ENCODE results near the gene CNTN4.
"Not testable (repeated sequence)": the region's sequence is repeated elsewhere in the genome, so short reads cannot be mapped to it uniquely, and the experiment has no call there.

CNTN4 gene

GRCh38 chr3:2810723-2811122 is 712.1 kb downstream of the CNTN4 start:
- H3K9me3 ChIP-seq (ENCODE audit: control insufficient read depth, insufficient read depth, low read length): no peaks in the 10 kb centered on the region
- H3K9ac ChIP-seq (ENCODE audit: low read depth, low read length): no peak overlapping the region
- H3K36me3 ChIP-seq (ENCODE audit: insufficient read depth, low read length): no peaks in the 10 kb centered on the region
- no peaks in the 10 kb centered on the region for H3K4me1 ChIP-seq (ENCODE audit: insufficient read depth, low read length)

GRCh38 chr3:2819571-2819970 is 720.9 kb downstream of the CNTN4 start:
- Histone ChIP-seq H3K4me1 (ENCODE audit: insufficient read depth, low read length) (0 out of 2 replicates have a peak, but pooled peaks cover 8% of the 10 kb centered on the region), H3K9me3 (ENCODE audit: control insufficient read depth, insufficient read depth, low read length) (no peaks in the 10 kb centered on the region)

GRCh38 chr3:2820982-2821381 is 722.3 kb downstream of the CNTN4 start:
- H3K4me1 ChIP-seq (ENCODE audit: insufficient read depth, low read length); H3K9me3 ChIP-seq (ENCODE audit: control insufficient read depth, insufficient read depth, low read length); H3K9ac ChIP-seq (ENCODE audit: low read depth, low read length); H3K36me3 ChIP-seq (ENCODE audit: insufficient read depth, low read length): not testable (repeated sequence)

More at GRCh38 chr3:2819571-2819970, 720.9 kb downstream of the CNTN4 start:
- Histone ChIP-seq H3K36me3 (ENCODE audit: insufficient read depth, low read length) (no peaks in the 10 kb centered on the region), H3K9ac (ENCODE audit: low read depth, low read length) (no peak overlapping the region)

- Histone ChIP-seq H3K36me3 (ENCODE audit: insufficient read depth, low read length) (no peaks in the 10 kb centered on the region), H3K4me1 (ENCODE audit: insufficient read depth, low read length) (0 out of 2 replicates have a peak, but pooled peaks cover 8% of the 10 kb centered on the region), H3K9ac (ENCODE audit: low read depth, low read length) (no peak overlapping the region), H3K9me3 (ENCODE audit: control insufficient read depth, insufficient read depth, low read length) (no peaks in the 10 kb centered on the region)
Measured at GRCh38 chr3:2822611-2823010, 723.9 kb downstream of the CNTN4 start.

- Histone ChIP-seq H3K9me3 (ENCODE audit: control insufficient read depth, insufficient read depth, low read length) (no peaks in the 10 kb centered on the region), H3K4me1 (ENCODE audit: insufficient read depth, low read length) (0 out of 2 replicates have a peak, but pooled peaks cover 8% of the 10 kb centered on the region), H3K9ac (ENCODE audit: low read depth, low read length) (no peak overlapping the region), H3K36me3 (ENCODE audit: insufficient read depth, low read length) (no peaks in the 10 kb centered on the region)
Measured at GRCh38 chr3:2823031-2823430, 724.4 kb downstream of the CNTN4 start.

GRCh38 chr3:2823437-2824211 is 725.0 kb downstream of the CNTN4 start:
- no peak overlapping the region for H3K9ac ChIP-seq (ENCODE audit: low read depth, low read length)

GRCh38 chr3:2826036-2826435 is 727.4 kb downstream of the CNTN4 start:
- 0 out of 2 replicates have a peak, but pooled peaks cover 8% of the 10 kb centered on the region for H3K4me1 ChIP-seq (ENCODE audit: insufficient read depth, low read length)
- no peaks in the 10 kb centered on the region for H3K36me3 ChIP-seq (ENCODE audit: insufficient read depth, low read length)
- H3K9me3 ChIP-seq (ENCODE audit: control insufficient read depth, insufficient read depth, low read length): no peaks in the 10 kb centered on the region
- H3K9ac ChIP-seq (ENCODE audit: low read depth, low read length): no peak overlapping the region

More at GRCh38 chr3:2823437-2824211, 725.0 kb downstream of the CNTN4 start:
- no peaks in the 10 kb centered on the region for H3K36me3 ChIP-seq (ENCODE audit: insufficient read depth, low read length)
- no peaks in the 10 kb centered on the region for H3K9me3 ChIP-seq (ENCODE audit: control insufficient read depth, insufficient read depth, low read length)
- 0 out of 2 replicates have a peak, but pooled peaks cover 8% of the 10 kb centered on the region for H3K4me1 ChIP-seq (ENCODE audit: insufficient read depth, low read length)

- Histone ChIP-seq H3K9ac (ENCODE audit: low read depth, low read length) (no peak overlapping the region), H3K4me1 (ENCODE audit: insufficient read depth, low read length) (0 out of 2 replicates have a peak, but pooled peaks cover 8% of the 10 kb centered on the region), H3K9me3 (ENCODE audit: control insufficient read depth, insufficient read depth, low read length) (no peaks in the 10 kb centered on the region)
Measured at GRCh38 chr3:2826453-2826852, 727.8 kb downstream of the CNTN4 start.

GRCh38 chr3:2837239-2837638 is 738.6 kb downstream of the CNTN4 start:
- Histone ChIP-seq H3K9me3 (ENCODE audit: control insufficient read depth, insufficient read depth, low read length) (no peaks in the 10 kb centered on the region), H3K36me3 (ENCODE audit: insufficient read depth, low read length) (no peaks in the 10 kb centered on the region), H3K4me1 (ENCODE audit: insufficient read depth, low read length) (no peaks in the 10 kb centered on the region), H3K9ac (ENCODE audit: low read depth, low read length) (no peak overlapping the region)

More at GRCh38 chr3:2826453-2826852, 727.8 kb downstream of the CNTN4 start:
- H3K36me3 ChIP-seq (ENCODE audit: insufficient read depth, low read length): no peaks in the 10 kb centered on the region

- Histone ChIP-seq H3K4me1 (ENCODE audit: insufficient read depth, low read length) (no peaks in the 10 kb centered on the region), H3K36me3 (ENCODE audit: insufficient read depth, low read length) (no peaks in the 10 kb centered on the region)
Measured at GRCh38 chr3:2837910-2838309, 739.2 kb downstream of the CNTN4 start.

GRCh38 chr3:2838546-2839157 is 740.0 kb downstream of the CNTN4 start:
- no peaks in the 10 kb centered on the region for H3K4me1 ChIP-seq (ENCODE audit: insufficient read depth, low read length)
- no peak overlapping the region for H3K9ac ChIP-seq (ENCODE audit: low read depth, low read length)
- H3K36me3 ChIP-seq (ENCODE audit: insufficient read depth, low read length): no peaks in the 10 kb centered on the region
- no peaks in the 10 kb centered on the region for H3K9me3 ChIP-seq (ENCODE audit: control insufficient read depth, insufficient read depth, low read length)

More at GRCh38 chr3:2837910-2838309, 739.2 kb downstream of the CNTN4 start:
- Histone ChIP-seq H3K9ac (ENCODE audit: low read depth, low read length) (no peak overlapping the region), H3K9me3 (ENCODE audit: control insufficient read depth, insufficient read depth, low read length) (no peaks in the 10 kb centered on the region)

- H3K9me3 ChIP-seq (ENCODE audit: control insufficient read depth, insufficient read depth, low read length): no peaks in the 10 kb centered on the region
- H3K36me3 ChIP-seq (ENCODE audit: insufficient read depth, low read length): no peaks in the 10 kb centered on the region
- H3K4me1 ChIP-seq (ENCODE audit: insufficient read depth, low read length): no peaks in the 10 kb centered on the region
- no peak overlapping the region for H3K9ac ChIP-seq (ENCODE audit: low read depth, low read length)
Measured at GRCh38 chr3:2839876-2840275, 741.2 kb downstream of the CNTN4 start.

- no peak overlapping the region for H3K9ac ChIP-seq (ENCODE audit: low read depth, low read length)
- no peaks in the 10 kb centered on the region for H3K9me3 ChIP-seq (ENCODE audit: control insufficient read depth, insufficient read depth, low read length)
- no peaks in the 10 kb centered on the region for H3K36me3 ChIP-seq (ENCODE audit: insufficient read depth, low read length)
- no peaks in the 10 kb centered on the region for H3K4me1 ChIP-seq (ENCODE audit: insufficient read depth, low read length)
Measured at GRCh38 chr3:2847062-2847841, 748.6 kb downstream of the CNTN4 start.

GRCh38 chr3:2849092-2849491 is 750.4 kb downstream of the CNTN4 start:
- no peak overlapping the region for H3K9ac ChIP-seq (ENCODE audit: low read depth, low read length)
- H3K4me1 ChIP-seq (ENCODE audit: insufficient read depth, low read length): no peaks in the 10 kb centered on the region
- no peaks in the 10 kb centered on the region for H3K36me3 ChIP-seq (ENCODE audit: insufficient read depth, low read length)
- no peaks in the 10 kb centered on the region for H3K9me3 ChIP-seq (ENCODE audit: control insufficient read depth, insufficient read depth, low read length)
